CD4-positive, alpha-beta T cell treated with Interleukin-6 for 4 hours (primary cell): ENCODE results near the gene ZNF384.

Source experiments
- DNase-seq: peaks from one replicate; pipeline ENCODE4 v3.0.0-alpha.2; 2020; ENCODE audit warnings: mixed read lengths

The ZNF384 gene

DNA sequence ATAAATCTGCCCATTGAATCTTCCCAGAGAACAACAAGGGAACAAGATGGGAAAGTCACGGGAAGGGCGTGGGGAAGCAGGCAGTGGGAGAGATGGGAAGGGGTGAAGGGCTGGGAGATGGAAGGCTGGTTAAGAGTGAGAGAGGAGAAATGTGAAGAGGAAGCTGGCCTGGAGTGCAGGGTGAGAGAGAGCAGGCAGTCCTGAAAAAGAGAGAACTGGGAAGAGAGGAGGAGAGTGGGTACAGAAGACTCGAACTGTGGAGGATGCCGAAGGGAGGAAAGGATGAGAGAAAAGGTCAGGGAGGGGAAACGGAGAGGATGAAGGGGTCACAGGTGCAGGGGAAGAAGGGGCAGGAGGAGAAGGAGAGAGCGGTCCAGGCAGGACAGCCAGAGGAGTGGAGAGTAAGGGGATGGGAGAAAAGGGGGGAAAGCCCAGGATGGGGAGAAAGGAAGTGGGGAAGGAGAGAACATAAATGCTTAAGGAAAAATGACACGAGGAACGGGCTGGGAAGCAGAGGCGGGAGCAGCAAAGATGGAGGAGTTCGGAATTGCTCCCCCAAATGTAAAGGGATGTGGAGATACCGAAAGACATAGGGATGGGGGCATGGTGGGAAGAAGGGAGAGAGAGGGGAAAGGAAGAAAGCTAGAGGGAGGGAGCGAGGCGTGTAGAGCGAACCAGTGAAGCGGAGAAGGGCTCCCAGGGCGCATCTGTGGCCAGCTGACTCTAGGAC is 10.2 kb upstream of the ZNF384 start:
- no peak for DNase-seq

DNA sequence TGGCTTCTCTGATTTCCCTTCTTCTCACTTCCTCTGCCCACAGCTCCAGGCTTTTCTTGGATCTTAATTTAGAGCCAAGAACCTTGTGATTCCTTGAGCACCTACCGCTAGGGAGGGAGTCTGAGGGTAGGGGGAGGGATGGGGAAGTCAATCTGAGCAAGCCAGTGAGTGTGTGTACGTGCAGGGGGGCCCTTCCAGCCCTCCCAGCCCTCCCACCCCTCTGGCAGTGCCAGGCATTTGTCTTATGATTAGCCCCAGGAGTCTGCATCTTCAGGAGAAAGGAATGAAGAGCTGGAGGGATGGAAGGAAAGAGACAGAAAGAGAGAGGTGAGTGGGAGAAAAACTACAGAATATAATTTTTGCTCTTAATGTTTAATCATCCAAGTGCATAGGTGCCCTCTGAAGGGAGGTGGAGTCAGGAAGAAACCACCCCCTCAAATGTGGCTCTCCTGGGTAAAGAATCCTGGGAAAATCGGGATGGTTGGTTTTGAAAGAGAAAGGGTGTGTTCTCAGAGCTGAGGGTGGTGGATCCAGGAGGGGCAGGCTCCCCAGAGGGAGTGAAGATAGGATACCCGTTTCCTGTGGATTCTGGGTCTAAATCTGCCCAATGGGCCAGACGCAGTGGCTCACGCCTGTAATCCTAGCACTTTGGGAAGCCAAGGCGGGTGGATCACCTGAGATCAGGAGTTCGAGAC is 9.3 kb upstream of the ZNF384 start:
- DNase-seq: no peak

DNA sequence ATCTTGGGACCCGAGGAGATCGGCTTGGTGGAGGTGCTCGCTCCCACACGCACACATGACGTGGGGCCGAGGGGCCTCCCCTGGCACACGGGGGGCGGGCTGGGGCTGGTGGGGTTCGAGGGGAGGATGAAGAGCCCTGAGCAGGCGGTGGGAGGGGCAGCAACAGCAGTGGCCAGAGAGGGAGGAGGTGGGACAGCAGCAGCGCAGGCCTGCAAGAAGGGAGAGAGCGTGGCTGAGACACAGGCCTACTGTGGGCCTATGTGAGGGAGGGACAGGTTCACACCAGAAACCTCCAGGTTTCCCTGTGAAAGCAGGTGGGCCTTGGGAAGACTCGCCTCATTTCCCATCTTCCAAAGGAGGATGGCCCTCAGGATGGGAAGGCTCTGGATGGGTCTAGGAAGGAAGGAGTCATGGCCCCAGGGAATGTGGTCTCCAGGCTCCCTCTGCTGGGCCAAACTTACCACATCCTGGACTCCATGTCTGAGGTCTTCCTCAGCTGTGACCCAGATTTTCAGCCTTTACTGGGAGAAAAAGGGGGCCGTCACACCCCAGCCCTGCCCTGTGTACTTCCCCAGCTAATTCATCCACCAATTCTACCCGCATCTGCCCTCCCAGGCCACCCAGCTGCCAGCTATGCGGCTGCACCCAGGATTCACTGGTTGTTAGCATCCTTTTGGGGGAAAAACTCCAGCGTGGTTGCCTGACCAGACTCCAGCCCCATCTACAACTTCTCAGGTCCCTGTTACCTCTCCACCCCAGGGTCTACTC is 8.6 kb upstream of the ZNF384 start:
- DNase-seq: peak; percentile 26

DNA sequence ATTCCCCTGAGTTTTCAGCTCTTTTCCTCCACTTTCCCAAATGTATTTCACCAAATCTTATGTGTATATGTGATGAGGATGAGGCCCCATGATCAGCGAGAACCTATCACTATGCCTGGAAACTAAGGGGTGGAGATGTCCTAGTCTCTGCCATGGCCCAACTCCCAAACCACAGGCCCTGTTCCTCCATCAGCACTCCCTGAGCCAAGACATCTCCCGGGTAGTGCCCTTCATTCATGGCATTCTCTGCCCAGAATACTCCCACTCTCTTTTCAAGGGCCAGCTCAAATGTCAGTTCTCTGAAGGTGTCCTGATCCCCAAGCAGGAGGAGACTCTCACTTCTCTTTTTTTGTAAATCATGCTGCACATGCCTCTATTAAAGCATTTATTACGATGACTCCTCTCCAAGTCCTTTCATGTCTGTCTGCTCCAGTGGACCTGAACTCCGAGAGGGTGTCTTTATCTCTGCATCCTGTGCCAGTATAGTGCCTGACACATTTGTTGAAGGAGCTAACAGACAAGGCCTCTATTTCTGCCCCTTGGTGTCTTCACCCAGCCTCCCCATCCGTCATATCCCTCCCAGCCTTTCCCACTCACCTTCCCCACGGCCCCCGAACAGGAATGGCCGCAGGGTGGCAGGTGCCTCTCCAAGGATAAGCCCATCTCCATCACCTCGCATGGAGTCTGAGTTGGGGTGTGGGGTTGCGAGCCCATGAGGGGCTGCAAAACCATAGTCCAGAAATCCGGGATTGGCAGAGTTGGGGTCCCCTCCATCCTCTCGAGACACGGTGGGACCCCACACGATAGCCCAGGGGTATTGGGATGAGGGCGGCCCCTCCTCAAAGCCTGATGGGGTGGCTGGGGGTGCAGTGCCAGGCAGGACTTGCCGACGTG is 7.8 kb upstream of the ZNF384 start:
- no peak for DNase-seq

DNA sequence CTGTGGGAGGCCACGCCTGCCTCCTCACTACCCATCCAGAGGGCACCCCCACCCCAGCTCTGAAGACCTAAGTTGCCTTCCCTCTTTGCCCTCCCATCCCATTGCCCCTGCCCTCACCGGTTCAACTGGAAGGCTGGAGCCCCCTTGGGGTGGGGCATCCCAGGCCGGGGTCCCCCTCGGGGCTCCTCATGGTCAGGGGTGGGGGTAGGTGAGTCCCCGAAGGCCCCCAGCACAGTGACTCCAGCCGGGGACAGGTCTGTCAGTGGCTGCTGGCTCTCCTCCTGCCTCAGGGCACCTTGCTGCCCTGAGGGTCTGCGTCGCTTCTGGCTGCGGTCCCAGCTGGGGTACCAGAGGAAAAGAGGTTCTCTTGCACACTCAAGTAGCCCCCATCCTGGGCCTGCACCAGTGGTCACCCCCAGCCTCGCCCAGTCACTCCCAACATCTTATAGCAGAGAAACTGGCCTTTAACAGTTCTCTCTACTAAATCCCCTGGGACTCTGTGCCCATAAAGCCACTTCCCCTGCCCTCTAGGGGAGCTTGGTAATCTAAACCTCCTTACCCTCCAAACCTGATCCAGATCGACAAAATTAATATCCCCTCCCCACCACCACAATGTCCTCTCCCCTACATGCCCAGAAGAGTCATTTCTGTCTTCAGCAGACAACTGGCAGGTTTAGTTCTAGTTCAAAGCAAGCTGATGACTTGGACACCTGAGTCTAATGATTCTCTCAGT is 6.3 kb upstream of the ZNF384 start:
- DNase-seq: no peak

DNA sequence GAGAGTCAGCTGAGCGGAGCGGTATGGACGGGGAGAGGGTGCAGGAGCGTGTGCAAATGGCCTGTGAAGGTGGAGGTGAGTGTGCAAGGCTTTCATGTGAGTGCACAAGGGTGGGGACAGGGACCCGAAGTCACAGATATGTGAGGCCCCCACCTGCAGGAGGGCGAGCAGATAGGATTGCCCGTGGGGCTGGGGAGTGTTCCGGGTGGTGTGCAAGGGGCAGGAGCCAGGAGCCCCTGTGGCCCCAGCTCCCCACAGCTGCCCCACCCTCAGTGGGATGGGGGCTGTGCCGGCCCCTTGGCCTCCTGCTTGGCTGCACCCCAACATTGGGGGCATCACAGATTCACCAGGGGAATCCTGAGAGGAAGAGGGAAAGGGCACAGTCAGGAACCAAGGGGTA is 5.5 kb upstream of the ZNF384 start:
- no peak for DNase-seq

DNA sequence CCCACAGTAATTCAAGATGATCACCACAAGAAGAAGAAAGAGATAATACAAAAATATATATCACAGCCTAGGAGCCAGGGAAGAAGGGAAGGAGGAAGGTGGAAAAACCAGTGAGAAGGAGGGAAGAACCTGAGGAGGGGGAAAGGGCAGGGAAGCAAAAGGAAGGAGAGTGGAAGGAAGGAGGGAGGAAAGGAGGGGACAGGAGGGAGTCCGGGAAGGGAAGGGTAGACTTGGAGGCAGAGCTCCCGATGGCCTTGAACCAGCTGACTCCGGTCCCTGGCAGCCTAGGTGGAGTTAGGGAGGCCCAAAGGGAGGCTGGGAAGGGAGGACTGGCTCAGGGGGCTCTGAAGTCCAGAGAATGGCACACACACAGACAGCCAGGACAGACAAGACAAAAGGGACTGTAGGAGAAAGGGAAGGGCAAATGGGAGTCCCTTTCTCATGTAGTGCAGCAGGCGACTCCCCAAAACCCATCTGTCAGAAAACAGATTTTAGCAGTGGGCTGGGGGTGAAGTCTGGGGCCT is 4.7 kb upstream of the ZNF384 start:
- DNase-seq: no peak

DNA sequence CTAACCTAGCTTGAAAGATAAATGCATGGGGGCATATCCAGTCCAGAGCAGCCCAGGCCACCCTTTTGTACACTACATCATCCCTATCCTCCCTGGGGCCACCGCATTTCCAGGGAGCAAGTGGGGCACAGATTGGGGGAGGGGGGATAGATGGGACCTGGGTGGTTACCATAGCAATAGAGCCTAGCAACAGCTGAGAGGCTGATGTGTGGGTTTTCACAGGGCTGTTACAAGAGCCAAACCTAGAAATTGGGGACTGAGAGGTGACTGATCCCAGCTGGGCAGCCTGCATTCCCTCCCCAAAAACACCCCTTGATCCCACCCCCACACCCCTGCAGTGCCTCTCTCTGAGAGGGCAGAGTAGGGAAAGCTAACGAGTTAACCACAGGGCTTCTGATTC is 3.7 kb upstream of the ZNF384 start:
- no peak for DNase-seq

DNA sequence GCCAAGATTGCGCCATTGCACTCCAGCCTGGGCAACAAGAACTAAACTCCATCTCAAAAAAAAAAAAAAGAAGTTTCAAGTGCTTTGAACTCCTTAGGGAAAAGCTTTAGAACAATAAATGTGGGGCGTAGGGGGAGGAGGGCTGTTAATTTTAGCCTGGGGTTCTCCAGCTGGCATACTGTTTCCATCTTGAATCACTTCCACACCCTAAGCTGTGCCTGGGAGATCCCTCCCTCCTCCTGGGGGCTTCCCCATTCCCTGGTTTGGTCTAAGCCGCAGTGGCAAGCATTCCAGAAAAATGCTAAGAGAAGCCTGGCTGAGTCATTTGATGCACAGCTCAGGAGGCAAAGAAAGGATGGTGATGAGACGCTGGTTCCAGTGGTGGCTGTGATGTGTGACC is 2.3 kb upstream of the ZNF384 start:
- DNase-seq: no peak

DNA sequence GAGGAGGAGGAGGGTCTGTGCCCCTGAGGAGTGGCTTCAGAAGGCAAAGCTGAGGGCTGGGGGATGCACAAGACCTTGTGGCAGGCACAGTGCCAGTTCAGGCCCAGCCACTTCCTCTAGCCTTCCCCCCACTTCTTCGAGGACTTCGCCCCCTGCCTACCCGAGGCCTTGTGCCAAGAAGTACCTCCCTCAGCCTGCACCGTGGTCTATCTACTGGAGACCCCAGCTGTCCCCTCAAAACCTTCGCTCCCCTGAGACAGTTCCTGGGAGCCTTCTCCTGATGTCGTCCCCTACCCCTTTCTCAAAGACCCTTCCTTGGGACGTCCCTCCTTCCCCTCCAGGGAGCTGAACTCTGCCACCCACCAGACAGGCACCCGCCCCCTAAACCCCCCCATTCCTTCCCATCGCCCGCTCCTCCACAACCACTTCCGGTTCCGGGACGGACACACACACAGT is 604 bp downstream of the ZNF384 start:
- DNase-seq: peak; percentile 51

DNA sequence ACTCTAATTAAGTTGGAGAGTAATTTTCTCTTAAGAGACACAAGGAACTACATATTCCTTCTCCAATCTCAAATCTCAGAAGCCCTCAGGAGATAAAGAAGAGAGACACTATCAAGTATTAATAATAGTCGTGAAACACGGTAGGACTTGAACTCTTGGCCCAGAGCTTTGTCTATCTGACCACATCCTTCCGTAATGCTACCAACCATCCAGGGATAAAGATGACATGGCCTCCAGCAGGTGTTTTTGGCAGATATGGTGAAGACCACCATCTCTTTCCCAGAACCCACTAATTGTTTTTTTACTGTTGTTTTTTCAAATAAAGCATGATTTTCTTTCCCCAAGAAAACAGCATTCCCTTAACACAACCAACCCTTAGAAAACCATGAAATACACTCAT is 3.4 kb downstream of the ZNF384 start:
- no peak for DNase-seq

DNA sequence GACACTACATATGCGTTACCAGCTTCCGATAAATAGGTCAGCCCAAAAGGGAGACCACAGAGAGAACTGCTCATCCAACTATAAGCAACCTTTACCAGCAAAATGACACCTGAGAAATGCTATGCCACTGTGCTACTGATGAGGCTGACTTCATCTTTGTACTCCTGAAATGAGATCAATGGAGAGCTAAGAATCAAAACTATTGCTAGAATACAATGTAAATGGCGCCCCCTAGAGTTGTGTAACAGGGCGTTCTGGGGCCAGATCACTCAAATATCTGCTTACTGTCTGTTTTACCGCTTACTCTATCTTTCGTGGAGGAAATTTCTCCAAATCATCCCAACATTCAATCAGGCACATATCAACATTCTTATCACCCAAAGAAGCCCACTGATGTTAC is 4.6 kb downstream of the ZNF384 start:
- peak; percentile 45 for DNase-seq

DNA sequence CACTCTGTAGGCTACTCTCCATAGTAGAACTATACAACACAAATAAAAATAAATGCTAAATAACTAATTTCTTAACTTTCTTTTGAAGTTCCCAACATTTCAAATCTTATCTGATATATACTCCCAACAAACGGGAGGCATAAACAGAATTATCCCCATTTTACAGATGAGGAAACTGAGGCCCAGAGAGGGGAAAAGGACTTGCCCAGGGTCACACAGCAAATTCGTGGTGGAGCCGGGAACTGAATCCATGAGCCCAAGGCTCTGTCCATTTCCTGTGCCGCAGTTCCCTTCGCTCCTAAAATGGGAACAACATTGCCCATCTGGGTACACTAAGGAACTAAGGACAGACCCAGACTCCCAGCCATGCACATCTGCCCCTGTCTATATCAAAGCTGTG is 12.2 kb downstream of the ZNF384 start:
- no peak for DNase-seq

DNA sequence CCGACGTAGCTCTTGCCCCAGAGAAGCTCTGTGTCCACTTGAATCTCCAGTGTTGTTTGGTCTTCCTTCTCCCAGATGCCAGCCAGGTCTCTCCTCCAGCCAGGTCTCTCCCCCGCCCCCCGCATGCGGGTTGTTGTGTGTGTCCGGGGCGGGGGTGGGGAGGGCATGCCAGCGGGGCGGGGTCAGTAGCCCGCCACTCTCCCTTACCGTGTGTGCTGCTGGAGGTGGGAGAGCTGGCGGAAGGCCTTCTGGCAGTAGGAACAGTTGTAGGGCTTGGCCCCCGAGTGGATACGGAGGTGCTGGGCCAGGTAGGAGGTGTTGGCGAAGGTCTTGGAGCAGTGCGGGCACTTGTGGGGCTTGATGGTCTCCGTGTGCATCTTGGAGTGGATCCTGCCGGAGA is 17.0 kb downstream of the ZNF384 start:
- DNase-seq: no peak

DNA sequence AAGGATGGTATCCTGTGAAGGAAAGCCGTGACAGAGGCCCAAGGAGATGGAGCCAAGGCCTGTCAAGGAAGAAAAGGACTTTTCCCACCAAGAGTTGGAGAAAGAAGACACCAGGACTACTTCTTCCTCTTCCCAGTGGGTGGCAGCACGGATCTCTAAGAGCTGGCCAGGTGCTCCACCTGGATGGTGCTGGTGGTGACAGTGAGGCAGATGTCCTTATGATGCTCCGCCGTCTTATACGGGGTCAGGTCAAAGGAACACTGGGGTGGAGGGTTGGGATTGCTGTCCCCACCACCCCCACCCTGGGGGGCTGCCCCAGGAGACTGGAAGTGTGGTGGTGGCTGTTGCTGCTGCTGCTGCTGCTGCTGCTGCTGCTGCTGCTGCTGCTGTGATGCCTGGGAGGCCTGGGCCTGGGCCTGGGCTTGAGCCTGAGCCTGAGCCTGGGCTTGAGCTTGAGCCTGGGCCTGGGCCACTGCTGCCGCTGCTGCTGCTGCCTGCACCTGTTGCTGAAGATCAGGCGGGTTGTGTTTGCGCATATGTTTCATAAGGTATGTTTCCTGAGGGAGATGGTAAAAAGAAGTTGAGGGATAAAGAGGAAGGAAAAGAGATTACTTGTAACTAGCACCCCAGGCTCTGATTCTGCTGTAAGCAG is 21.5 kb downstream of the ZNF384 start:
- no peak for DNase-seq

DNA sequence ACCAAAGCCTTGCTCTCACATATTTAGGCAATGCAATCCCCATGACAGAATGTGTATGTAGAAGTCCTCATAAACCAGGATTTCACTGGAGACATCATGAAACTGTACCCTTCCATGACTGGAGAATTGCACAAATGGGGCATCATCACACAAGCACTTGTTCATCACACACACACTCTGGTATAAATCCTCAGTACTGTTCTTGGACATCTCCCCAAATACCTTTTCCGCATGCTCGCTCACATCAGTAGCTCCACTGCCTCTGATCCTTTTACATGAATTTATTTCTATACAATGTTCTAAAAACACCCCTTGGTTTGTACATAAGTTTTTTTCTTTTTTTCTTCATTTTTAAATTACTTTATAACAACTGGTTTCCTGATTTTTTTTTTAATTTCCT is 23.0 kb downstream of the ZNF384 start:
- DNase-seq: no peak

DNA sequence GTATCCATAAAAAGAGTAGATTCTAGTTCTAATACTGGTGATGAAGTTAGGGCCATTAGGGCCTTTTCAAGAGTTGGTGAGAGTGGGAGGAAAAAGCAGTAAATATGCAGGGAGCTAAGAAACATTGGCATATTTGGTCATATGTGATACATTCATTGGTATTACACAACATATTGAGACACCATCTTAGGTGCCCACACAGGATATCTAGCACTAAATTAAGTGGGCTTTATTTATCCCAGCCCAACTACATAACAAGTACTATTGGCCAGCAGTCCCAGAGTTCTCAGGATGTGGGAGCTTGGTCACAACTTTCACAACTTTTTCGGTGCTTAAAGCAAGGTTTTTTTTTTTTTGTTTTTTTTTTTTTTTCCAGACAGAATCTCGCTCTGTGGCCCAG is 24.3 kb downstream of the ZNF384 start:
- DNase-seq: no peak

DNA sequence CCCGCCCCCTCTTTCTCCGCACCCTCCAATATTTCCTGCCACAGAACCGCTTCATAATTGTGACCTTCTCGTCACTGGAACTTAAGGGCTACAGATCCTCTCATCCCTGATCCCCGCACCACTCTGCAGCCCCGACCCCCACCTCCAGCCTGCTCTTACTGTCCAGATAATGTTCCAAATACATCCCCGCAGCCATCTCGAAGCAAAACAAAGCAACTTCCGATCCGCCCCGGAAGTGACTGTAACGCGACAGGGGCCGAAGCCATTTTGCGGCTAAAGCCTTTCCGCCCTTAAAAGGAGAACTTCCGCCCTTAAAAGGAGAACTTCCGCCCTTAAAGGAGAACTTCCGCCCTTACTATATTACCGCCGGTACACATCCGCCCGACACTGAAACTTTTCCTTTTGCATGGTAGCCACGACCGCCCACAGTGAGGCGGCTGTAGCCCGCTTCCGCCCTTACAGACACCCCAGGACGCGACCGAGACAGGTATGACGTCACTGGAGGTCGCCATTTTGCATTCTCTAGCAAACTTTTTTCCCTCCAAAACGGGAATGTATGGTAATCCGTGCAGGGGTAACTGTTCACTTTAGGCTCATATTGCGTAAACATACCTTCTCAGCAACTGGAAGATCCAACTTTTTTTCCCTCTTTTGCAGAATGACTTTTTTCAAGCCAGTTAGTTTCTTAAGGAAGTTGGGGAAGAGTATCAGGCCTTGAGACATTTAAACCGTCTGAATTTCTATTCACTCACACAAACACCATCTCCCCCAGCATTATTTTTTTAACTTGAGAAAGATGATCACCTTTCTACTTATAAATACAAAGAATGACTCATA is 26.1 kb downstream of the ZNF384 start, which contains the start of gene ING4:
TSS of gene ING4 (minus strand) at position 214 of the 837 bp plus-strand sequence. CDS start at position 196, 18 bp downstream.
- peak; percentile 97 for DNase-seq

DNA sequence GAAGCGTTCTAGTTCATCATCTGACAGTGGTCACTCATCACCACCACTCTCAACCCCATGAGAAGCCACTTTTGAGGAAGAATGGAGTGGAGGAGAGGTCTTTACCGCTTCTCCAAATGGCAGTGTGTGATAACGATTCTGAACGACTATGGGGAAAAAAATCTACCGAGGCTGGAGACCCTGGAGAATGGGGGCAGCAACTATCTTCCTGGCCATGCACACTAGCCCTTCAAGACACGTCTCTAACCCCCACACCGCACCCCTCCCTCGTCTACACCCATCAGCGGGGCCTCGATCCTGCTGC is 26.6 kb downstream of the ZNF384 start:
- DNase-seq: no peak

DNA sequence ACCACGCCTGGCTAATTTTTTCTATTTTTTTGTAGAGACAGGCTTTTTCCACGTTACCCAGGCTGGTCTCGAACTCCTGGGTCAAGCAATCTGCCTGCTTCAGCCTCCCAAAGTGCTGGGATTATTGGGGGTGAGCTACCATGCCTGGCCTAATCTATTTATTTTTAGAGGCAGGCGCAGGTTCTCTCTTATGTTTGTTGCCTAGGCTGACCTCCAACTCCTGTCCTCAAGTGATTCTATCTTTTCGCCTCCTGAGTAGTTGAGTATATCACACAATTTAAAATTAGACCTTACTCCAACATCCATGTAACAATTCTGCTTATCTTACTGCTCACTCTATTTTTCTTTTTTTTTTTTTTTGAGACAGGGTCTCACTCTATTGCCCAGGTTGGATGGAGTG is 35.2 kb downstream of the ZNF384 start:
- no peak for DNase-seq
